ENCODE measurements around the gene CUX1. TPM values are rescaled to one million over a fixed set of nuclear protein-coding genes. Genes with fewer than 3 reads are reported as not detected.

The CUX1 gene
- total RNA-seq, 2 experiments from 2014 or later, result 35.6 to 38.0 TPM

DNA sequence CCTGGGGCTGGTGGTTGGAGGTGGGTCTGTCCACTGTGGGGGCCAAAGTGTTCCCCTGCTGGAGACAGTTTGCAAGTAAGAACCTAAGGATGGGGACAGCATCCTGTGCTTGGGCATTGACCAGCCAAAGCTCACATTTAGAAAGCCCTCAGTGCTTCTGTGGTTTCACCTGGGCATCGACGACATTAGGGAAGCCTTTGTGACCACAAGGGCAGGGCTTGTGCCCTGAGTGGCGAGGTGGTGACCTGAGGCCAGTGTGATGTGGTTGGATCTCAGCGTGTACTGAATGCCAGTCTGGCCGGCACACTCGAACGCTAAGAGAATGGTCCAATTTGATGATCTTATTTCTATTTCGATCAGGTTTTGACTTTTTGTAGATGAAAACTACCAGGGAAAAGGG lies 437.1 kb downstream of the CUX1 start:
- no peaks in the 10 kb centered on the region for H3K9me3 Mint-ChIP-seq
- no peaks in the 10 kb centered on the region for H3K4me1 Mint-ChIP-seq (ENCODE audit: low read depth)
- TF ChIP-seq, protein P1, sequence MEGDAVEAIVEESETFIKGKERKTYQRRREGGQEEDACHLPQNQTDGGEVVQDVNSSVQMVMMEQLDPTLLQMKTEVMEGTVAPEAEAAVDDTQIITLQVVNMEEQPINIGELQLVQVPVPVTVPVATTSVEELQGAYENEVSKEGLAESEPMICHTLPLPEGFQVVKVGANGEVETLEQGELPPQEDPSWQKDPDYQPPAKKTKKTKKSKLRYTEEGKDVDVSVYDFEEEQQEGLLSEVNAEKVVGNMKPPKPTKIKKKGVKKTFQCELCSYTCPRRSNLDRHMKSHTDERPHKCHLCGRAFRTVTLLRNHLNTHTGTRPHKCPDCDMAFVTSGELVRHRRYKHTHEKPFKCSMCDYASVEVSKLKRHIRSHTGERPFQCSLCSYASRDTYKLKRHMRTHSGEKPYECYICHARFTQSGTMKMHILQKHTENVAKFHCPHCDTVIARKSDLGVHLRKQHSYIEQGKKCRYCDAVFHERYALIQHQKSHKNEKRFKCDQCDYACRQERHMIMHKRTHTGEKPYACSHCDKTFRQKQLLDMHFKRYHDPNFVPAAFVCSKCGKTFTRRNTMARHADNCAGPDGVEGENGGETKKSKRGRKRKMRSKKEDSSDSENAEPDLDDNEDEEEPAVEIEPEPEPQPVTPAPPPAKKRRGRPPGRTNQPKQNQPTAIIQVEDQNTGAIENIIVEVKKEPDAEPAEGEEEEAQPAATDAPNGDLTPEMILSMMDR (IDR thresholded peaks at IDR 0.05), result no peak
- no peaks in the 10 kb centered on the region for H3K27me3 Mint-ChIP-seq
- Histone ChIP-seq H3K4me1 (ENCODE audit: insufficient read depth, low read length) (no peaks in the 10 kb centered on the region), H3K9me3 (ENCODE audit: control insufficient read depth in 1 of 2, insufficient read depth in 1 of 2, low read length in 2 of 2) (peaks cover 0 to 4% of the 10 kb centered on the region in 2 experiments), H3K27me3 (ENCODE audit: control insufficient read depth in 1 of 2, insufficient read depth in 2 of 2, low read length in 2 of 2) (no peaks in the 10 kb centered on the region), H3K4me3 (ENCODE audit: low read length) (no peak overlapping the region), H3K27ac (ENCODE audit: low read depth in 1 of 2, low read length in 2 of 2) (no peak overlapping the region), H3K36me3 (ENCODE audit: insufficient read depth, low read length) (no peaks in the 10 kb centered on the region)
- ChIA-PET CTCF (no interaction called here), POLR2A (no interaction called here)
- intact Hi-C loops (cut with DNase I, micrococcal nuclease), result no loop called here
- ATAC-seq (ENCODE audit: poor library complexity) (no peak), DNase-seq (no peak)
- H3K4me3 Mint-ChIP-seq, result no peak overlapping the region
- H3K27ac Mint-ChIP-seq, result no peak overlapping the region
- peaks cover 17% of the 10 kb centered on the region for H3K36me3 Mint-ChIP-seq (ENCODE audit: low read depth)

DNA sequence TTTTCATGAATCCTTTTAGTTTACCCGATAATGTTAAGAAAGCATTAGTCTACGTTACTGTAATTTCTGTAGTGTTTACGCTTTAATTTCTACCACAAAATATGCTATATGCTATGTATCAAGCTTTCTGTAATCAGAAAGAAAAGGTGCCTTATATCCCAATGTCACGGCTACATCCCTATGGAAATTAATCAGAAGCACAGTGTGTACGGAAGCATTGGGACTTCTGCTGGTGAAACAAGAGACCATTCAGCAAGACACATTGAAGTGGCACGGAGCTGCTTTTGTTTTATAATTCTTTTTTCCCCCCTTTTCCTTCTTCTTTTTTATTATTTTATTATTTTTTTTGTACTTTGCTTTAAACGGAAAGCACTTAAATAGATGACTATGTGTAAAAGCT lies 438.1 kb downstream of the CUX1 start:
- CTCF ChIA-PET, result no interaction called here
- intact Hi-C loops (cut with DNase I, micrococcal nuclease), result no loop called here
- no peaks in the 10 kb centered on the region for H3K27me3 Mint-ChIP-seq

DNA sequence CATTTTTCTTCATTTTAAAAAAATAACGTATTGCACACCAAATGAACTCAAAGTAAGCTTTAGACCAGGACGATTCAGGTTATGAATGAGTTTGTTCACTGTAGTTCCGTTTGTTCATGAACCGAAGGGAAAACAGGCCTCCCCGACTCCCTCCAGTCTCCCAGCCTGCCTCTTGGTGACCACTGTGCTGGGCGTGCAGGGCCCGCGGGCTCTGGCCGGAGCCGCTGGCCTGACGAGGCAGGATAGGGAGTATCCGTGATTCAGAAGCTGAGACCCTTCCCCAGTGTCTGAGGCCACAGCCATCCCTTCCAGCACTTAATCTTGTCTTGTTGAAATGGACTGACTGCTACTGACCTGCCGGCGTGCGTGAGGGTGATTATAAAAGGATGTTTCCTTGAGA lies 438.5 kb downstream of the CUX1 start:
- no peaks in the 10 kb centered on the region for H3K27me3 ChIP-seq (ENCODE audit: control insufficient read depth in 1 of 2, insufficient read depth in 2 of 2, low read length in 2 of 2)
- Mint-ChIP-seq H3K4me3 (no peak overlapping the region), H3K4me1 (ENCODE audit: low read depth) (no peaks in the 10 kb centered on the region), H3K27me3 (no peaks in the 10 kb centered on the region), H3K36me3 (ENCODE audit: low read depth) (peaks cover 5% of the 10 kb centered on the region), H3K27ac (no peak overlapping the region), H3K9me3 (no peaks in the 10 kb centered on the region)
- POLR2A ChIA-PET, result no interaction called here
- TF ChIP-seq, protein P1 (IDR thresholded peaks at IDR 0.05), result no peak
- no peak overlapping the region for H3K27ac ChIP-seq (ENCODE audit: low read depth in 1 of 2, low read length in 2 of 2)
- H3K4me3 ChIP-seq (ENCODE audit: low read length), result no peak overlapping the region
- no peaks in the 10 kb centered on the region for H3K4me1 ChIP-seq (ENCODE audit: insufficient read depth, low read length)
- ATAC-seq (ENCODE audit: poor library complexity) (no peak), DNase-seq (no peak)
- no peaks in the 10 kb centered on the region for H3K36me3 ChIP-seq (ENCODE audit: insufficient read depth, low read length)
- H3K9me3 ChIP-seq (ENCODE audit: control insufficient read depth in 1 of 2, insufficient read depth in 1 of 2, low read length in 2 of 2), result peaks cover 0 to 4% of the 10 kb centered on the region in 2 experiments
- CTCF ChIA-PET, result no interaction called here
- intact Hi-C loops (cut with DNase I, micrococcal nuclease), result no loop called here

More for the DNA sequence above, 438.1 kb downstream of the CUX1 start:
- H3K9me3 ChIP-seq (ENCODE audit: control insufficient read depth in 1 of 2, insufficient read depth in 1 of 2, low read length in 2 of 2), result peaks cover 0 to 4% of the 10 kb centered on the region in 2 experiments
- H3K9me3 Mint-ChIP-seq, result no peaks in the 10 kb centered on the region
- H3K4me3 Mint-ChIP-seq, result no peak overlapping the region
- POLR2A ChIA-PET, result no interaction called here
- TF ChIP-seq, protein P1 (IDR thresholded peaks at IDR 0.05), result no peak
- no peaks in the 10 kb centered on the region for H3K4me1 Mint-ChIP-seq (ENCODE audit: low read depth)
- H3K27ac ChIP-seq (ENCODE audit: low read depth in 1 of 2, low read length in 2 of 2), result no peak overlapping the region
- ATAC-seq (ENCODE audit: poor library complexity), result no peak
- H3K27me3 ChIP-seq (ENCODE audit: control insufficient read depth in 1 of 2, insufficient read depth in 2 of 2, low read length in 2 of 2), result no peaks in the 10 kb centered on the region
- H3K36me3 Mint-ChIP-seq (ENCODE audit: low read depth), result peaks cover 7% of the 10 kb centered on the region
- H3K36me3 ChIP-seq (ENCODE audit: insufficient read depth, low read length), result no peaks in the 10 kb centered on the region
- no peak overlapping the region for H3K4me3 ChIP-seq (ENCODE audit: low read length)
- DNase-seq, result no peak
- H3K4me1 ChIP-seq (ENCODE audit: insufficient read depth, low read length), result no peaks in the 10 kb centered on the region
- no peak overlapping the region for H3K27ac Mint-ChIP-seq
